HS-5 (cell line): ENCODE results near the gene DDX11.
"Not testable (repeated sequence)": the region's sequence is repeated elsewhere in the genome, so short reads cannot be mapped to it uniquely, and the experiment has no call there.

Experiments
- DNase-seq: peaks from one replicate; pipeline ENCODE4 v3.0.0-alpha.2; 2012; ENCODE audit warnings: low read depth

The DDX11 gene

DNA sequence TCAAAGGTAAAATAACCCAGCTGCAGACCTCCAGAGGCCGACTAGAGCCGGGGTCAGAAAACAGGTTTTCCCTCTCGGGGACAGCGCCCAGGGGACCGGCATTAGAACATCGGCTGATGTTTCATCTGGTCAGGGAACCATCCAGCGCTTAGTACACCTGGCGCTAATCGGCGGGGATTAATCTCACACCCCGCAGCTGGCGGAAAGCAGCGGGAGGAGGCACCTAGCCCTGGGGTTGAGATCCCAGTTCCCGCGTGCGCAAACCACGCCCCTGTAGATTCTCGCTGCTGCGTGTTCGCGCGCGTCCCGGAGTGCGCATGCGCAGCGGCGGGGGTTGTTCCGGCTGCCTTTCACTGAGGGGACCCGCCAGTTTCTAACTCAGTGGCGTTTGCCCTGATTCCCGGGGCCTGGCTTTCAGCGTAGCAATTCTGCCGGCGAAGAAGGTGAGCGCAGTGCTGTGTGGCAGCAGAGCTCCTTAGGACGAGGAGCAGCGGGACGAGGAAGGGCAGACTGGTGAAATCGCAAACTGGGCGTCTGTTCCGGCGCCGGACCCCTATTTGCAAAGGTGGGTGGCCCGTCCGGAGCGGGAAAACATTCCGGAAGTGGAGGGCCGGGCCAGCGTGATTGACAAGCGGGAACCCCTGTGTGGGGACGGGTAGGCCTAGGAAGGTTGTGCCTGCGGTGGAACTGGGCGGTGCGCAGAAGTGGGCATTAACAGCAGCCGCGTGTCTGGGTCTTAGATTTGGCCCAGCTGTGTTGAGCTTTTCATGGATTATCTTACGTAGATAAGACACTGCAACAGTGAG is at the start of gene DDX11:
Gene DDX11 (plus strand): TSS at position 334 of the 806 bp plus-strand sequence. CDS start 4,534 bp downstream, outside the sequence.
- DNase-seq = peak; percentile 75

DNA sequence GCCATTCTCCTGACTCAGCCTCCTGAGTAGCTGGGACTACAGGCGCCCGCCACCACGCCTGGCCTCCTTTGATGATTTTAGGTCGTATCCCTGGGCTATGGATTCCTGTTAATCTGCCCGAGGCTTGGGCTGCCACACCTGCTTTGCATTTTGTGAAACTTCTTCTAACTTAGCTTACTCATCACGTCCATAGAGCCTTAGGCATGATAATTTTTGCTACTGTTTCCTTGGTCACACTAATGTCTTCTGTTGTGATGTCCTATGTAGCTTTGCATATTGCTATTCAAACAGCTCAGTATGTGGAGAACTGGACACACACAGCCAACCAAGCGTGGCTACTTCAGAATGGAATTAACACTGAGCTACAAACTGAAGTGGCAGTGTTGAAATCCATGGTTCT is 47.5 kb upstream of the DDX11 start:
- DNase-seq = no peak

DNA sequence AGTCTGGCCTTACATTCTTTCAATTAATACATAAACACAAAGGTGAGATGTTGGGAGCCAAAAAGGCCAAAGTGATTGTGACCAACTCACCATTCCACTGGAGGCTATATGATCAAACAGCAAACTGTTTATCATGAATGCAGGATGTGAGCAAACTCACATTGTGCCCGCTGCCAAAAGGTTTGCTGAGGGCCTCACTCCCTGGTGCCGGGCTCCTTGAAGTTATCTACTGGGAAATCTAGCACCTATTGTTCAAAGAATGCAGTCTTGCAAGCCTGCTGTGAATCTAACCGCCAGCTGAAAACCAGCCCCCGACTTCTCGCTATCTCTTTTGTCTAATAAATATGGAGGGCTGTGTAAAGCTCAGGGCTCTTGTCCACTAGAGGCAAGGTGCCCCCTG is 46.7 kb upstream of the DDX11 start:
- DNase-seq = not testable (repeated sequence)

DNA sequence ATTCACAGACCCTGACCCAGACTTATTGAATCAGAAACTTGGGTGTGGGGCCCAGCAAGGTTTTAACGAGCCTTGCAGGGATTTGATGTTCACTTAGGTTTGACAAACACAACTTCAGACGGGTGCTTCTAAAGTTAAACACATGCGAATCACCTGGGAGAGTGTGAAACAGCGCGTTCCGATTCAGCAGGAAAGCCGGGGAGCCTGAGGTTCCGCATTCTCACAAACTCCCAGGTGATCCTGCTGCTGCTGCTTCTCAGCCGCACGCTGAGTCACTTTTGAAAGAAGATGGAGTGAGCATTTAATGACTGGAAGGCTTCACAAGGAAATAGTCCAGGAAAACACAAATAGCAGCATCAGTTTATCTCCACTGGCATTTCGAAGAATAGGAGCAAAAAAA is 44.2 kb upstream of the DDX11 start:
- DNase-seq = no peak

DNA sequence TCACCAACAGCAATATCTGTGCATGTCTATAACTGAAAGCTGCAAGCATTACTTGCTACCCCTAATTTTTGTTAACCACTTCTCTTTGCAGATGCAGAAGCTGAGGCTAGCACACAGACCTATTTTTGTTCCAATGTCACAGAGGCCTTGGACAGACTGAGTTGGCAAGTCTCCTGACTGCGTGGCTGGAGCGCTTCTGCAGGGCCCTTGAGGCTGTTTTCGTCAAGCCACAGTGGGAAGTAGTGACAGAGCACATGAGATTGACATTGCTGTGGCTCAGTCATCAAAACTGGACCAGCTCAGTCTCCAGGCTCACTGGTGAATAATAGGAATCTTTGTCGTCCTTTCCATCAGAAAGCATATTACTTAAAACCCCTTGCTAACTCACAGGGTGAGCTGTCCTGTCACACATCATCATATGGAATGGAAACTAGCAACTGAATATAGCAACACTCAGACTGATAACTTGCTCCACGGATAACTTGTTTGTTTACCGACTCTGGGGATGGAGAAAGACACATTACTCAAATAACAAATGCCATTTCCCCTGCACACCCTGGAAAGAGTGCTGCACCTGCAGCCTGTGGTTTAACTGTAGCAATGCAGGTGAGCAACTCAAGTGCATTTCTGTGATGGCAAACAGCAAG is 43.6 kb upstream of the DDX11 start:
- DNase-seq = no peak

DNA sequence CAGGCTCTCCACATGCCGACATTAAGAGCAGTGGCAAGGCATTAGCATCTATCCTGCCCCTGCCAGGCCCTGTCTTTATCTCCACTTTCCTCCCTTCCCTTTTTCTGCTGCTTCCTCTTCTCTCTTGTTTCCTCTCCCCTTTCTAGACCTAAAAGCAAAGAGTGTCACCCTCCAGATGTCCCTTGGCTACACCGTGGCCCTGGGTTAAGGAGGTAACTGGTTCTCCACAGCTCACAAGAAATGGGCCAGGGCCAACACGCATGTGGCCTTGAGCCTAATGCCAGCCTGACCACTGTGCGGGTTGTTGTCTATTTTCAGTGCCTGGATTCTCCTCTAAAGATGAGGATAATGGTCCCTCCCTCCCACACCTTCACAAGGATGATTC is 41.7 kb upstream of the DDX11 start:
- DNase-seq = no peak

DNA sequence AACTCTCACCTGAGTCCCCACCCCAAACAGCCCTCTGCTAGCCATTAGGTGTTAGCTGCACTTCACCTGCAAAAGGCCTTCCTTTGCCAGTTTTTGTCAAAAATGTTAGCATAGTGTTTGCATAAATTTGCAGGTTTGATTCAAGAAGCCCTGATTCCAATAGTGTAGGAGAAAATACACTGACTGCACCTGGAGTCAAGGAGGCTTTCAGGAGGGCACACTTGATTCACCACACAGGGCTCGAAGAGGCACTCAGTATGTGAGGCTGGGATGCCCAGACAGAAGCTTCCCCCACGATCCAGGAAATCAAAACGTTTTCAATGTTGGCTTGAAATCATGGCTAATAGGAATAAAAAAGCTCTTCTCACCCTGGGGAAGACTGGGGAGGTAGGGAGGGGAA is 40.5 kb upstream of the DDX11 start:
- DNase-seq = no peak

DNA sequence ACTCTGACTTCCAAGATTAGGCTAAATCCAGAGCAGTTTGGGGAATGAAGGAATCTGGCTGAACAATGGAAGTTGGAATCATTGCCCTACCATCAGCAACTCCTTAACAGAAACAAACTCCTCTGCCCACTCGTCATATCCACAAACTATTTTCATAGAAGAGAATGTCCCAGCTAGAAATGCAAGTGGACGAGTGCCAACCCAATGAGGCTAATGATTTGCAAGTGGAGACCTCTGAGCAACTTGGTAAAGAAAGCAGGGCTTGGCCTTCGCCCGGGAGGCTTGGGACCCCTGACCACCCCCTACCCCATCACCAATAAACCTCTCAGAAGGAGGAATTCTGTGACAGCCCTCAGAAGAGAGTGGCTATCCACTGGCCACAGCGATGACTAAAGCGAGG is 40.0 kb upstream of the DDX11 start:
- no peak for DNase-seq

DNA sequence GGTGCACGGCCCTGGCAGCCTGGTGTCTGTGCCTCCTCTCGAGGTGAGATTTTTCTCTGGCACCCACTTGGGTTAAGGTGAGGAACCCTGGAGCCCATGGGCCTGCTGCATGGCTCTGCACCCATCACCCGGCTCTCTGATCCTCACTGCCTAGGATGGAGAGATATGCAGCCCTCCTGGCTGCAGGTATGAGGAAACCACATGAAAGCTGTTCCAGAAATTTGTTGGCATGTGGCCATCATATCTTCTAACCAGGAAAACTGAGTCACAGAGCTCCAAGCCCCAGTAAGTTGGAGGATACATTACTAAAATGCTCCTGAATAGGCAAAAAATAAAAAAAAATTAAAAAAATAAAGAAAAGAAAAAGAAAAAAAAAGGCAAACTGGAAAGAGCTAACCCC is 39.3 kb upstream of the DDX11 start:
- no peak for DNase-seq

DNA sequence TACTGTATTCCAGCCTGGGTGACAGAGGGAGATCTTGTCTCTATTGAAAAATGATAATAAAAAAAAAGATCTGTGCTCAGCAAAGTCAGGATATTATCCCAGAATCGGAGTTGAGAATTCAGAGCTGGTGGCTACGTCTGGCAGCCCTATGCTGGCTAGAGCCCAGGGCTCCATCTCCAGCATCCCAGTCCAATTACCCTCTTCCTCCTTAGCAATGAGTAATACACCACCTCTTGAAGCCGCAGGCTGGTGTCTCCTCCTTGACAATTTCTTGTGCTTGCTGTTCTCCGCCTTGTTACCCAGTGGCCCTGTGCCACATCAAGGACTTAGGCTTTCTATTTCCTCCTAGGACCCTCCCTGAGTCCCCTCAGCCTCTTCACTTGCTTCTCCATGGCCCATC is 38.4 kb upstream of the DDX11 start:
- no peak for DNase-seq

DNA sequence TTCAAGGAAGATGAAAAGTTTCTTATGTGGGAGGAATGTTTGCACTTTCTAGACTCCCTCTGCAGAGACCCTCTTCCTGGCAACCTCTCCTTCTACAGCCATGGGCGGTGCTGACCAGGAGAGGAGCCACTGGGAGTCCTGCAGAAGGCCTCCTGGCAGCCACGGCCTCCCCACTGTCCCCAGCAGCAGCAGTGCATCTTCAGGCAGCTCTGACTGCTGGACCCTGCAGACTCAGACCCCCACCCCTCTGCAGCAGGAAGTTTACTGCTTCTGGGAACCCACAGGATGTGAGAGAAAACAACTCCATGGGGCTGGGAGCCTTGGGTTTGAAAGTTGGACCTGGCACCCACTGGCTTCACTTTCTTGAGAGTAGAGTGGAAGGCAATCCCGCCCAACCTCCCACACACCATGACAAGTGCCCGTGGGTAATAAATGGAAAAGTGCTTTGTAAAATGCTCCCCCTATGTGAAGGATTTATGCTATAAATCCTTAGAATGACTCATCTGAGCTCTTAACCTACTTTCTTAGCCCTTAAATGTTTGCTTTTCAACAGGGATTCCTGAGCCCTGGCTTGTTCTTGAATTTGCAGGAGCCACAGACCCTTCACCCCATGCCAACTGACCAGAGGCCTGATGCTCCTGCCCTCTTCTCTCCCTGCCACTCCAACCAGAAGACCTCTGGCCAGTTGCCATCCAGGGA is 37.5 kb upstream of the DDX11 start:
- no peak for DNase-seq

DNA sequence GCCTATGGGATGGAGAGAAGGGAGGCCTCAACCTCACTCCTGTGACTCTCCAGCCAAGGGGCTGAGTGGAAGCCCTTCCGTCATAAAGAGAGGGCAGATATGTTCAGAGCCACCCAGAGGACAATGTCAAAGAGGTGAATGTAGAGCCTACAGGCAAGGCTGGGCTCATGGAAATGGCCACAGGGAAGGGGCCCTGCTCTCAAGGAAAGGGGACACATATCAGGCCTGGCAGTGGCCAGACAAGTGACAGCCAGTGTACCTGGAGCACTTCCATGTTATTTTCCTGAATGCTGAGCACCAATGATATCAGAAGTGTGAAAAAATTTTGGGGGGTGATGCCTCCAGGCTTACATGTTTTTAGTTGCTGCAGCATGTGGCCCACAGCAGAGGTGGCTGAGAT is 36.6 kb upstream of the DDX11 start:
- no peak for DNase-seq

DNA sequence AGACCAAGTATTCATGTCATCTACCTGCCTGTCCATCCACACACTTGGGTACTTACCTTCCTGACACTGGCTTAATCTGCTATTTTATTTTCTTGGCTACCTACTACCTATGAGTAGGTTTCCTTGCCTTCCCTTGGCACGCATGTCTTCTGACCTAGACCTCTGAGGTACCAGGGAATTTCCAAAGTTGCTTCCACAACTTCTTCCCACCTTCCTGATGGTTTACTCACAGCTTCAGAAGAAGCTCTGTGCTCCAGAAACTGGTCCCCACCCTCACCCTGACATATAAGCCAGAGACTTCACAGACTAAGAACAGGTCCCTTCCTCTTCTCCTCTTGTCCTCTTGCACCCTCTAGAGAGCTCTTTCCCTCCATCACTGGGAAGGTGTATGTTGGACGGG is 35.7 kb upstream of the DDX11 start:
- no peak for DNase-seq

DNA sequence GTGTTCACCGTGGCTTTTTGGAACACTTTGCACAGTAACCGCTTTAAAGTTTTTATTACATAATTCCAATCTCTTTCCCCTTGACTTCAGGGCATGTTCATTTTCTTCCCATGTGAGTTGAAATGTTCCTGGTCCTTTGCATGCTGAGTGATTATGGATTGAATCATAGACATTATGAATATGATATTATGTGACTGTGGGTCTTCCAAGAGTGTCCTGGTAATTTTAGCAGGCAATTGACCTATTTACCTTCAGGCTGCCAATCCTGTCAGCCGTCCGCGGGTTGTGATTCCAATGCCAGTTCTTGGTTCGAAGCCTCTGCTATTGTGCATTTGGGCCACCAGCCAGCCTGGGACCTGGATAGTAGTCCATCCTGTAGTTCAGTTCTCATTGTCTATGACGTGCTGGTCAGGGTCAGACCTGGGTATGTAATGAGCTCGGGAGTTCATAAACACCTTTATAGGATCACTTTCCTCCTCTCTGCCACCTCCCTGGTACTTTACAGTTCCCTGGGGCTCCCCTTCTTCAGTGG is 32.6 kb upstream of the DDX11 start:
- no peak for DNase-seq

DNA sequence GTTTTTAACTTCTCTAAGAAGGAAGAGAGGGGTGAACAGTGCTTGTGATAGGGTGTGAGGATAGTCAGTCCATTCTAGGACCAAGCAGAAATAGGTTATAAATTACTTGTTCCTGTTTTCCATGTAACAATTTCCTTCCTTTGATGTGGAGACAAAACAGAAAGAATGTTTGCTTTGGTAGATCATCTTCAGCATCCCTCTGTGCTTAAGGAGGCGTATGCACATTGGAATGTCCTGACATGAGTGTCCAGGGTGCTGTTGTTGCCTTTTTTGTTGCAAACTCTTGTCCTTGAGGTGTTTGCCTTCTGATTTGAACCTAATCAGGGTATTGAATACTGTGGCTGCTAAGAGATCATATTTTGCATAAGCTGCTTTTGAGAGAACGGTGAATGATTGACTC is 23.5 kb upstream of the DDX11 start:
- not testable (repeated sequence) for DNase-seq

DNA sequence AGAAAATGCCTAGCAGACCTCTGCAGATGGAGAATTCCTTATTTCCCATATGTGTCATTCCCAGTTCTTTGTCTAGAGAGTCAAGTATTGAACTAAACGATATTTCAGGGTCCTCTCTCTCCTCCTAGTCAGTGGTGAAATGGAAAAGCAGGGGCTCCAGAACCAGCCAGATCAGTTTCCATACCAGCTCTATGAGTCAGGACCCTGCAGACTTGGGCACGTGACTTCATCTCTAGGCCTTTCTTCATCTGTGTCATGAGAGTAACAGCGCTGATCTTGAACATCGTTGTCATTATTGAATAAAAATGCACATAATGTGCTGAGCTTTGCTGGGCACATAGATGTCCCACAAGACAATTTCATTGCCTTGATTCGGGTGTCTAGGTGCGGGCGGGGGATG is 23.1 kb upstream of the DDX11 start:
- not testable (repeated sequence) for DNase-seq

DNA sequence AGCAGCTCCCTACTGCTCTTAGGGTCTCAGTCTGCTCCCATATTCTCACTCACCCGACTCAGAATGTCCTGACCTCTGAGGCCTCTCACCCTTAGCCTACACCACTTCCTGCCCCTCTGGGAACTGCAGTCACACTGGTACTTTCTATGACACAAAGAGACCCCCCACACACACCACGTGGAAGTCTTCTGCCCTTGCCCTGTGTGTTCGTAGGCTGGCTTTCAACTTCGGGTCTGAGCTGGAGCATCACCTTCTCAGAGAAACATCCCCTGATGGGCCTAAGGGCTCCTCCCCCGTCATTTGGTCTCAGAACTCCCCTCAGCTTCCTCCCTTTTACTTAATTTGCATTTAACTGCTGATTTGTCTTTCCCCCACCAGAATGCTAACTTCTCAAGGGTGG is 22.0 kb upstream of the DDX11 start:
- not testable (repeated sequence) for DNase-seq

DNA sequence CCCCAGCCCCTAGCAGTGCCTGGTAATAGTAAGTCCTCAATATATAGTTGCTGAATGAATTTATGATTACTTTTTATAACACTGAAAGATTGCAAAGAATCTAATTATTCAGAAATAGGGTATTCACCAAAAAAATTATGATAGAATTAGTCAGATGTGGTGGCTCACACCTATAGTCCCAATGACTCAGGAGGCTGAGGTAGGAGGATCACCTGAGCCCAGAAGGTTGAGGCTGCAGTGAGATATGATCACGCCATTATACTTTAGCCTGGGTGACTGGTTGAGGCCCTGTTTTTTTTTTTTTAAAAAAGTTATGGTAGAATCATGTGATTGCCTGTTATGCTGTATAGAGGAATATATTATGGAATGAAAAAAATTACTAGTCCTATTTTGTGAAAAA is 21.5 kb upstream of the DDX11 start:
- not testable (repeated sequence) for DNase-seq

DNA sequence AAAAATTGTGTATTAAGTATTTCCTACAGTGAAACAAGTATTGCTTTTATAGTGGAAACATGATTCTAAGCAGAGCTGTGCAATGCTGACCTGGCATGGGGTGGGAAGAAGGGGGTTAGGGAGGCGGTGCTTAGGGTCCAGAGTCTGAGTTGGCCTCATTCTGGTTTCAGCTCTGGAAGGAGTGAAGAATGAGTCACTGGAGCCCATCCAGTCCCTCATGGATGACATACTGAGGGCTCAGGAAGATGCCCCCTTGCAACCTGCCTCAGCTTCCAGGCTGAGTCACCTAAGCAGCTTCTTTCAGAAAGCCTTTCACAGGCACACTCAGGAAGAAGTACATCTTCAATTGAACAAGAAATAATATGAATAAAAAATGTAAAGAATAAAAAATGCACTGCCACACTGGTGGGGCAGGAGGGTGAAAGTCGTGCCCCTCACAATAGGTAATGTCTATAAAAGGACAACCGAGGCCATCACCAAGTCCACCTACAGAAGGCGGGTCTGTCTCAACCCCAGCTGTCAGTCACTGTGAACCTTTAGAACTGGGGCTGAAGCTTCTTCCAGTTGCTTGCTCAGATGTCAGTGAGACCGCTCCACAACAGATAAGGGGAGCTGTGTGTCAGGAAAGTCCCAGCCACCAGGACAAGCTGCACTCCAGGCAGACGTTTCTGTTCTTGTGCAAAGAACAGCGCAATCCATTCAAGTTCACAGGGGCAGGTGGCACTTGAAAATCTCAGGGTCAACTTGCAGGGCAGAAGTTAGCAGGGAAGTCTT is 20.8 kb upstream of the DDX11 start:
- DNase-seq = peak; percentile 49

DNA sequence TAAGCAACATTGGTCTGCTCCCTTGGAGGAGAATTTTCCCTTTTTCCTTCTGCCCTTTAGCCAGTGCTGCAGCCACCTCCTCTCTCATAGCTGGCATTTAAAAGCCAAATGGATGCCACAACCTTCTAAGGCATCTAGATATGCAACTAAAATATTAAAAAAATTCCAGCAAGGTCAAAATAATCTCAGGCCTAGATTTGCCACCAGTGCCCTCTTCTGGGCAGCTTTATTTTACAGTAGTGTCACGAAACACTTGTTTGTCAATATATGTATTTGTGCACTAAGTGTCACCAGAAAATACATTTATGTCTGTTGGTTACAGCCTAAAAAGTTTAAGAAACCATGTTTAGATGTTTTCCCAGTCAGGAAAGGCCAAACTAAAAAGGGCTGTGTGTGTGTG is 19.7 kb upstream of the DDX11 start:
- DNase-seq = not testable (repeated sequence)

DNA sequence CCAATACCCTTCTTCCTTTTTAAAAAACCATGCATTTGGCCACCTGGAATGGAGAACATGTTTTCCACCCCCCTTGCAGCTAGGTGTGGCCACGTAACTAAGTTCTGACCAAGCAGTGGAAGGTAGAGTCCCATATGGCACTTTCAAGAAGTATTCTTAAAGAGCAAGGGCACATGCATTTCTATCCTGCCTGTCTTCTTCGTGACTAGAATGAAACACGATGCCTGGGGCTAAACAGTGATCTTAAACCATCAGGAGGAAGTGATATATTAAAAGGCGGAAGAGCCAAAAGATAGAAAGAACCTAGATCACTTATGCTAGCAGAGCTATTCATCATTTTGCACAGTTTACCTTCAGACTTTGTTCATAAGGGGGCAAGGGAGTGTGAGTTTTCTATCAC is 16.0 kb upstream of the DDX11 start:
- no peak for DNase-seq

DNA sequence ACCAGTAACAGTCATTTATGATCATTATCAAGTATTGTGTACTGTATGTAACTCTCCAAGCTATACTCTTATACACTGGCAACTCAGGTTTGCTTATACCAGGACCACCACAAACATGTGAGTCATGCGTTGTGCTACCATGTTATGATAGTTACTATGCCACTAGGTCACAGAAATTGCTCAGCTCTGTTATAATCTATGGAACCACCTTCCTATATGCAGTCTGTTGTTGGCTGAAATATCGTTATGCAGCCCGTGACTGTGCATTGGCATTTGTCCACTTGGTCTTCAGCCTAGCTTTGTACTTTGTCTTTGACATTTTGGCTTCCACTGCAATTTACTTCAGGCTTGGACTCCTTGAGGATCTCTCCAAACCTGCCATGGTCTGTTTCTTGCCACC is 7.5 kb upstream of the DDX11 start:
- not testable (repeated sequence) for DNase-seq
